Motor neuron (in vitro differentiated cells): ENCODE measurements around the gene PEX5L. TPM values are rescaled to one million over a fixed set of nuclear protein-coding genes. Genes with fewer than 3 reads are reported as not detected.
"Not testable (repeated sequence)": the region's sequence is repeated elsewhere in the genome, so short reads cannot be mapped to it uniquely, and the experiment has no call there.

Source experiments
- ATAC-seq, 8 experiments: fragments of 200-7000 bp; cut with Tn5 transposase; replicated peaks in 6 of 8; 2 replicates each; pipeline ENCODE4 v1.8.0; 2021; ENCODE audit warnings: mild to moderate bottlenecking in 8 of 8, moderate library complexity in 8 of 8
- H3K27ac ChIP-seq, 2 donors: fragments of 250-450 bp; sonication (Bioruptor Pico); 2 replicates each; pipeline ENCODE4 v1.9.0; 2021; ENCODE audit warnings: antibody characterized with exemption in 2 of 2, mild to moderate bottlenecking in 2 of 2, moderate library complexity in 1 of 2
- H3K4me1 ChIP-seq, 2 donors: fragments of 250-450 bp; sonication (Bioruptor Pico); replicated peaks in 1 of 2; 2 replicates each; pipeline ENCODE4 v1.6.1; 2021; ENCODE audit warnings: antibody characterized with exemption in 2 of 2, mild to moderate bottlenecking in 2 of 2, moderate library complexity in 1 of 2
- H3K4me3 ChIP-seq, 5 donors: fragments of 250-450 bp; sonication (Bioruptor Pico); 2 replicates each; pipeline ENCODE4 v1.9.0; 2021; ENCODE audit warnings: antibody characterized with exemption in 5 of 5, mild to moderate bottlenecking in 5 of 5, moderate library complexity in 4 of 5
- WGBS, 10 experiments: fragments of 450-650 bp; shearing (Covaris generic); methylation state at CpG; one replicate each; pipeline ENCODE4 v1.0.0; 2022; 5-methylcytosine and 5-hydroxymethylcytosine counted together
- in situ Hi-C, 9 experiments: fragments of 400-800 bp; cut with MboI; loops; one replicate each; pipeline ENCODE4 v1.15.0; 2021; ENCODE audit warnings: low sequenced_read_pairs in 9 of 9, low pct_unique_long_range_greater_than_20kb in 2 of 9; ENCODE audit not compliant: unreplicated experiment in 9 of 9
- total RNA-seq, 8 experiments: library from RNA; unstranded; fragments of 300-600 nt; gene quantifications; 2 replicates each; pipeline versions ENCODE4 v1.2.3 to v1.2.4, GENCODE V29; 2022

PEX5L gene
- total RNA-seq, 8 experiments from 2014 or later = 3.6 to 76.9 (median 9.1) TPM

- WGBS, 10 experiments = 86 to 99% (median 96%) methylated on average over 1 to 14 of the region's 14 CpGs; no CpG with 5 or more reads in 2 of the 10 experiments
- Histone ChIP-seq H3K4me3 (no peak overlapping the region), H3K4me1 (no peaks in the 10 kb centered on the region), H3K27ac (no peak overlapping the region)
- in situ Hi-C loops = loop anchor here in 4 of 9 experiments (25.0 kb wide), 2 partner anchors 230 to 780 kb away; partner anchors contain the start of gene PEX5L (in 1 of the 4)
- no peak for ATAC-seq
These were observed 229.1 kb downstream of the PEX5L start for GRCh38 chr3:179807588-179807987.

GRCh38 chr3:179806177-179806576, 230.6 kb downstream of the PEX5L start:
- 52 to 100% (median 96%) methylated on average over 2 to 5 of the region's 5 CpGs for WGBS, 10 experiments
- in situ Hi-C loops = loop anchor here in 4 of 9 experiments (25.0 kb wide), 2 partner anchors 231 to 781 kb away; partner anchors contain the start of gene PEX5L (in 1 of the 4)
- no peak overlapping the region for H3K4me3 ChIP-seq
- peak in 2 of 8 experiments; percentile 35 to 50 for ATAC-seq
- no peaks in the 10 kb centered on the region for H3K4me1 ChIP-seq
- H3K27ac ChIP-seq = no peak overlapping the region

- in situ Hi-C loops = loop anchor here in 4 of 9 experiments (25.0 kb wide), 2 partner anchors 235 to 785 kb away; partner anchors contain the start of gene PEX5L (in 1 of the 4)
- Histone ChIP-seq H3K4me1 (no peaks in the 10 kb centered on the region), H3K27ac (no peak overlapping the region), H3K4me3 (no peak overlapping the region)
- WGBS, 10 experiments = 76 to 100% (median 96%) methylated on average over 2 to 4 of the region's 4 CpGs; no CpG with 5 or more reads in 1 of the 10 experiments
- ATAC-seq = no peak
These were observed 234.9 kb downstream of the PEX5L start for GRCh38 chr3:179801856-179802255.

- Histone ChIP-seq H3K4me3 (no peak overlapping the region), H3K4me1 (no peaks in the 10 kb centered on the region), H3K27ac (no peak overlapping the region)
- ATAC-seq = peak in 3 of 8 experiments; percentile 24 to 99 (median 98)
- in situ Hi-C loops = loop anchor here in 4 of 9 experiments (25.0 kb wide), 2 partner anchors 236 to 786 kb away; partner anchors contain the start of gene PEX5L (in 1 of the 4)
These were observed 235.5 kb downstream of the PEX5L start for GRCh38 chr3:179801263-179801662.

- Histone ChIP-seq H3K4me1 (no peaks in the 10 kb centered on the region), H3K4me3 (no peak overlapping the region), H3K27ac (no peak overlapping the region)
- 0 to 100% (median 70%) methylated on average over 1 of the region's 1 CpG; no CpG with 5 or more reads in 1 of the 10 experiments for WGBS, 10 experiments
- in situ Hi-C loops = no loop called here
- no peak for ATAC-seq
These were observed 239.5 kb downstream of the PEX5L start for GRCh38 chr3:179797192-179797591.

- ATAC-seq = no peak
- no peak overlapping the region for H3K4me3 ChIP-seq
- in situ Hi-C loops = no loop called here
- H3K27ac ChIP-seq = no peak overlapping the region
- WGBS, 10 experiments = 26 to 100% (median 80%) methylated on average over 1 to 4 of the region's 4 CpGs; no CpG with 5 or more reads in 1 of the 10 experiments
- no peaks in the 10 kb centered on the region for H3K4me1 ChIP-seq
These were observed 240.3 kb downstream of the PEX5L start for GRCh38 chr3:179796421-179796820.

- WGBS, 10 experiments = 44 to 93% (median 77%) methylated on average over 1 to 3 of the region's 4 CpGs; no CpG with 5 or more reads in 4 of the 10 experiments
- ATAC-seq = no peak
- Histone ChIP-seq H3K27ac (no peak overlapping the region), H3K4me1 (no peaks in the 10 kb centered on the region), H3K4me3 (no peak overlapping the region)
- in situ Hi-C loops = no loop called here
These were observed 242.4 kb downstream of the PEX5L start for GRCh38 chr3:179794355-179794754.

- Histone ChIP-seq H3K4me3 (no peak overlapping the region), H3K27ac (no peak overlapping the region), H3K4me1 (no peaks in the 10 kb centered on the region)
- 67 to 100% (median 93%) methylated on average over 1 to 3 of the region's 3 CpGs; no CpG with 5 or more reads in 3 of the 10 experiments for WGBS, 10 experiments
- in situ Hi-C loops = no loop called here
- no peak for ATAC-seq
These were observed 244.9 kb downstream of the PEX5L start for GRCh38 chr3:179791793-179792192.

GRCh38 chr3:179788996-179789395, 247.7 kb downstream of the PEX5L start:
- ATAC-seq = no peak
- H3K4me3 ChIP-seq = no peak overlapping the region
- in situ Hi-C loops = no loop called here
- no peak overlapping the region for H3K27ac ChIP-seq
- WGBS, 10 experiments = 100% methylated on average over 1 of the region's 1 CpG; no CpG with 5 or more reads in 6 of the 10 experiments
- H3K4me1 ChIP-seq = no peaks in the 10 kb centered on the region

- H3K4me1 ChIP-seq, H3K27ac ChIP-seq, H3K4me3 ChIP-seq, ATAC-seq, in situ Hi-C loops: not testable (repeated sequence)
- 70 to 100% (median 91%) methylated on average over 1 to 5 of the region's 5 CpGs for WGBS, 10 experiments
These were observed 253.9 kb downstream of the PEX5L start for GRCh38 chr3:179782841-179783240.

- Histone ChIP-seq H3K4me1 (no peaks in the 10 kb centered on the region), H3K4me3 (no peak overlapping the region), H3K27ac (no peak overlapping the region)
- no peak for ATAC-seq
- WGBS, 10 experiments = 90 to 100% (median 94%) methylated on average over 1 to 9 of the region's 28 CpGs; no CpG with 5 or more reads in 5 of the 10 experiments
- in situ Hi-C loops = no loop called here
These were observed 261.2 kb downstream of the PEX5L start for GRCh38 chr3:179775416-179776122.

- no peak for ATAC-seq
- 40 to 100% (median 73%) methylated on average over 1 to 3 of the region's 5 CpGs for WGBS, 10 experiments
- H3K27ac ChIP-seq = no peak overlapping the region
- H3K4me1 ChIP-seq = no peaks in the 10 kb centered on the region
- in situ Hi-C loops = loop anchor here in 1 of 9 experiments (25.0 kb wide), 1 partner anchor 815 kb away; no protein-coding TSS in a partner anchor
- H3K4me3 ChIP-seq = no peak overlapping the region
These were observed 264.4 kb downstream of the PEX5L start for GRCh38 chr3:179772297-179772696.

GRCh38 chr3:179771797-179772196, 264.9 kb downstream of the PEX5L start:
- H3K4me3 ChIP-seq = no peak overlapping the region
- H3K27ac ChIP-seq = no peak overlapping the region
- H3K4me1 ChIP-seq = no peaks in the 10 kb centered on the region
- in situ Hi-C loops = loop anchor here in 1 of 9 experiments (25.0 kb wide), 1 partner anchor 816 kb away; no protein-coding TSS in a partner anchor
- ATAC-seq = no peak
- WGBS, 10 experiments = 63 to 100% (median 93%) methylated on average over 3 to 4 of the region's 4 CpGs; no CpG with 5 or more reads in 2 of the 10 experiments
